AG04450 (cell line): ENCODE data around the gene EXOC3L4. TPM values are rescaled to one million over a fixed set of nuclear protein-coding genes. Genes with fewer than 3 reads are reported as not detected.

Experiments
- CTCF ChIA-PET: fragments of 300-600, 350-600 bp; formaldehyde crosslinking; extraction: SDS; loops from one replicate; lab custom pipeline; 2022; ENCODE audit warnings: antibody characterized with exemption, inconsistent platforms; lab: Charles Lee
- POLR2A ChIA-PET: fragments of 350-600 bp; formaldehyde crosslinking; extraction: SDS; loops from one replicate; lab custom pipeline; 2021; ENCODE audit warnings: antibody characterized with exemption, inconsistent platforms; lab: Yijun Ruan, JAX
- DNase-seq: peaks from one replicate; pipeline ENCODE4 v3.0.0-alpha.2; 2011; ENCODE audit warnings: low read depth, low spot score
- H3K27ac ChIP-seq: one replicate; pipeline ENCODE4 v1.5.1; 2012; ENCODE audit warnings: low read depth, low read length, control low read depth
- H3K27me3 ChIP-seq: one replicate; pipeline ENCODE4 v1.6.0; 2012; ENCODE audit warnings: low read length; ENCODE audit not compliant: control insufficient read depth, insufficient read depth
- H3K4me3 ChIP-seq: 2 replicates; pipeline ENCODE4 v1.5.1; 2011; ENCODE audit warnings: mild to moderate bottlenecking, low read depth, low read length, control low read depth
- H3K9me3 ChIP-seq: 2 replicates; pipeline ENCODE4 v1.5.1; 2012; ENCODE audit warnings: low read length; ENCODE audit not compliant: control insufficient read depth, insufficient read depth
- CTCF ChIP-seq: IDR thresholded peaks from 2 replicates; pipeline ENCODE4 v1.5.1; 2011; ENCODE audit warnings: low read depth, low read length, control low read depth, inconsistent platforms
- polyA plus RNA-seq: library from polyadenylated mRNA; depleted of rRNA; stranded (reverse); fragments of >200 nt; gene quantifications from 2 replicates; pipeline ENCODE4 v1.2.3, GENCODE V29; 2011

Gene EXOC3L4
- polyA plus RNA-seq, 1 experiment: not detected

GRCh38 chr14:103099081-103099732 lies 4.7 kb downstream of the EXOC3L4 start:
- no peak for TF ChIP-seq CTCF
- Histone ChIP-seq H3K27ac (no peak overlapping the region), H3K4me3 (no peak overlapping the region), H3K27me3 (peaks cover 45% of the 10 kb centered on the region), H3K9me3 (peaks cover 5% of the 10 kb centered on the region; the same call in 1 of the 2 replicates)
- DNase-seq: no peak
- CTCF ChIA-PET: no interaction called here
- POLR2A ChIA-PET: no interaction called here

- Histone ChIP-seq H3K4me3 (no peak overlapping the region), H3K27me3 (peaks cover 51% of the 10 kb centered on the region), H3K27ac (no peak overlapping the region), H3K9me3 (peaks cover 5% of the 10 kb centered on the region; the same call in 1 of the 2 replicates)
- no peak for DNase-seq
- TF ChIP-seq CTCF: no peak
- POLR2A ChIA-PET: no interaction called here
- CTCF ChIA-PET: no interaction called here
These were observed 5.3 kb downstream of the EXOC3L4 start for GRCh38 chr14:103099733-103100280.

- no peak overlapping the region for H3K27ac ChIP-seq
- no peak for TF ChIP-seq CTCF
- H3K27me3 ChIP-seq: peaks cover 50% of the 10 kb centered on the region
- no peaks in the 10 kb centered on the region; the same call in 1 of the 2 replicates for H3K9me3 ChIP-seq
- ChIA-PET CTCF (no interaction called here), POLR2A (no interaction called here)
- no peak overlapping the region for H3K4me3 ChIP-seq
- no peak for DNase-seq
These were observed 6.0 kb downstream of the EXOC3L4 start for GRCh38 chr14:103100281-103101121.

GRCh38 chr14:103101257-103101962 lies 6.9 kb downstream of the EXOC3L4 start:
- peaks cover 50% of the 10 kb centered on the region for H3K27me3 ChIP-seq
- CTCF ChIA-PET: no interaction called here
- no peak overlapping the region for H3K27ac ChIP-seq
- H3K9me3 ChIP-seq: no peaks in the 10 kb centered on the region; the same call in 1 of the 2 replicates
- H3K4me3 ChIP-seq: no peak overlapping the region
- POLR2A ChIA-PET: no interaction called here
- no peak for DNase-seq
- no peak for TF ChIP-seq CTCF
